HepG2 (cell line): ENCODE results near the gene HS3ST3A1. TPM values are rescaled to one million over a fixed set of nuclear protein-coding genes. Genes with fewer than 3 reads are reported as not detected.

Experiments used
- ATAC-seq: fragments of 200-7000 bp; cut with Tn5 transposase; 3 replicates; pipeline ENCODE4 v1.9.1; 2020; ENCODE audit warnings: mild to moderate bottlenecking, moderate library complexity
- BruUV-seq: library from RNA; stranded (reverse); fragments of 400-500 nt; replicated peaks from 2 replicates; lab custom pipeline; 2021; lab: Mats Ljungman, UMichigan
- CTCF ChIA-PET: fragments of 300-600 bp; formaldehyde crosslinking; extraction: SDS; loops from one replicate; lab custom pipeline; 2021; ENCODE audit warnings: low total read pairs, inconsistent platforms, low intra/inter-chr PET ratio; lab: Yijun Ruan, JAX
- POLR2A ChIA-PET: fragments of 350-600 bp; sonication (Branson Sonifier 250); formaldehyde crosslinking; loops from one replicate; lab custom pipeline; 2020; ENCODE audit warnings: antibody characterized with exemption, inconsistent platforms; lab: Yijun Ruan, JAX
- DNase-seq: peaks from one replicate; pipeline ENCODE4 v3.0.0-alpha.2; 2015; ENCODE audit warnings: low spot score
- FAIRE-seq: peaks from 3 replicates; lab custom pipeline; 2011; peaks lifted over from hg19 to GRCh38; lab: Jason Lieb, UNC
- H2AFZ ChIP-seq: one replicate; pipeline ENCODE4 v1.6.1; 2011; ENCODE audit warnings: low read length, inconsistent platforms
- H3K27ac ChIP-seq: fragments of 300-600 bp; 3 replicates; pipeline ENCODE4 v1.8.0; 2011; ENCODE audit warnings: mixed run types, mild to moderate bottlenecking, mixed read lengths, low read length, inconsistent platforms; ENCODE audit not compliant: insufficient read depth; ENCODE audit errors: extremely low read length
- H3K27me3 ChIP-seq, 2 experiments: fragments of 200-600 bp in 1 of 2; 2 replicates in 1 of 2; 3 replicates in 1 of 2; pipeline versions ENCODE4 v1.6.0 to v1.8.0; 2011; ENCODE audit warnings: low read length in 2 of 2, mild to moderate bottlenecking in 2 of 2, moderate library complexity in 2 of 2, inconsistent platforms in 1 of 2; ENCODE audit not compliant: insufficient read depth in 2 of 2, control insufficient read depth in 1 of 2
- H3K36me3 ChIP-seq, 2 experiments: fragments of 200-600 bp in 1 of 2; replicated peaks in 1 of 2; 2 replicates in 1 of 2; 3 replicates in 1 of 2; pipeline versions ENCODE4 v1.5.1 to v1.8.0; 2011; ENCODE audit warnings: low read length in 2 of 2, inconsistent platforms in 1 of 2; ENCODE audit not compliant: insufficient read depth in 2 of 2, control insufficient read depth in 1 of 2
- H3K4me1 ChIP-seq: 2 replicates; pipeline ENCODE4 v1.5.1; 2012; ENCODE audit warnings: low read length, inconsistent platforms; ENCODE audit not compliant: insufficient read depth
- H3K4me2 ChIP-seq: 2 replicates; pipeline ENCODE4 v1.6.0; 2011; ENCODE audit warnings: low read depth, low read length, inconsistent platforms
- H3K4me3 ChIP-seq, 3 experiments: fragments of 200-600 bp in 1 of 3; sonication (generic), shearing (Covaris generic) in 1 of 3; replicated peaks in 1 of 3; 2 replicates each; pipeline ENCODE4 v1.5.1; 2011 to 2016; ENCODE audit warnings: low read length in 3 of 3, inconsistent platforms in 2 of 3, low read depth in 2 of 3, mild to moderate bottlenecking in 2 of 3, control low read depth in 1 of 3, mixed read lengths in 1 of 3; ENCODE audit not compliant: insufficient read depth in 1 of 3
- H3K79me2 ChIP-seq: one replicate; pipeline ENCODE4 v1.6.1; 2011; ENCODE audit warnings: low read length, inconsistent platforms; ENCODE audit not compliant: insufficient read depth
- H3K9ac ChIP-seq: 2 replicates; pipeline ENCODE4 v1.6.0; 2011; ENCODE audit warnings: mild to moderate bottlenecking, low read depth, low read length, inconsistent platforms; ENCODE audit not compliant: insufficient read depth
- H3K9me3 ChIP-seq: 2 replicates; pipeline ENCODE4 v1.5.1; 2012; ENCODE audit warnings: mild to moderate bottlenecking, low read length
- H4K20me1 ChIP-seq: 2 replicates; pipeline ENCODE4 v1.6.0; 2011; ENCODE audit warnings: inconsistent platforms, mild to moderate bottlenecking, low read length, moderate library complexity; ENCODE audit not compliant: insufficient read depth
- BCLAF1 ChIP-seq: fragments of 450-650 bp; IDR thresholded peaks from 2 replicates; pipeline ENCODE4 v1.6.1; 2017; ENCODE audit warnings: mild to moderate bottlenecking
- KLF9 ChIP-seq: IDR thresholded peaks from 2 replicates; pipeline ENCODE4 v1.6.1; 2016; ENCODE audit warnings: low read depth
- MNT ChIP-seq: fragments of 450-650 bp; IDR thresholded peaks from 2 replicates; pipeline ENCODE4 v1.6.1; 2016
- NR2F2 ChIP-seq: IDR thresholded peaks from 2 replicates; pipeline ENCODE4 v1.6.1; 2012; ENCODE audit warnings: low read depth, inconsistent platforms, borderline replicate concordance
- PTBP1 ChIP-seq: fragments of 200-400 bp; formaldehyde crosslinking; IDR thresholded peaks from 2 replicates; pipeline ENCODE4 v1.6.1; 2018; ENCODE audit warnings: low read length, low read depth; ENCODE audit not compliant: poor library complexity, severe bottlenecking
- RFXAP ChIP-seq: sonication (generic); formaldehyde crosslinking; IDR thresholded peaks from 2 replicates; pipeline ENCODE4 v1.4.0; 2020; ENCODE audit warnings: missing genetic modification reagents, borderline replicate concordance
- SAP130 ChIP-seq: IDR thresholded peaks from 2 replicates; pipeline ENCODE4 v1.6.1; 2016; ENCODE audit warnings: low read depth
- SSRP1 ChIP-seq: IDR thresholded peaks from 2 replicates; pipeline ENCODE4 v1.6.1; 2016; ENCODE audit warnings: control low read depth
- TRIM24 ChIP-seq: sonication (generic); formaldehyde crosslinking; IDR thresholded peaks from 2 replicates; pipeline ENCODE4 v1.8.0; 2022; ENCODE audit warnings: mild to moderate bottlenecking, missing genetic modification reagents
- ZNF143 ChIP-seq: sonication (generic); formaldehyde crosslinking; IDR thresholded peaks from 2 replicates; pipeline ENCODE4 v1.4.0; 2020; ENCODE audit warnings: missing genetic modification reagents
- ZNF225 ChIP-seq: sonication (generic); formaldehyde crosslinking; IDR thresholded peaks from 2 replicates; pipeline ENCODE4 v1.4.0; 2020; ENCODE audit warnings: mild to moderate bottlenecking, missing genetic modification reagents
- ZNF263 ChIP-seq: sonication (generic); formaldehyde crosslinking; IDR thresholded peaks from 2 replicates; pipeline ENCODE4 v1.4.0; 2020; ENCODE audit warnings: missing genetic modification reagents
- ZNF335 ChIP-seq: sonication (generic); formaldehyde crosslinking; IDR thresholded peaks from 2 replicates; pipeline ENCODE4 v1.4.0; 2020; ENCODE audit warnings: missing genetic modification reagents
- ZNF781 ChIP-seq: sonication (generic); formaldehyde crosslinking; IDR thresholded peaks from 2 replicates; pipeline ENCODE4 v1.5.1; 2020; ENCODE audit warnings: borderline replicate concordance, mild to moderate bottlenecking, missing genetic modification reagents; ENCODE audit errors: not compliant biosample characterization
- ZNF784 ChIP-seq: sonication (generic); formaldehyde crosslinking; IDR thresholded peaks from 2 replicates; pipeline ENCODE4 v1.5.1; 2020; ENCODE audit warnings: missing genetic modification reagents, mild to moderate bottlenecking, borderline replicate concordance
- ZSCAN22 ChIP-seq: sonication (generic); formaldehyde crosslinking; IDR thresholded peaks from 2 replicates; pipeline ENCODE4 v1.4.0; 2020; ENCODE audit warnings: mild to moderate bottlenecking, missing genetic modification reagents
- WGBS: methylation state at CpG from one replicate; pipeline ENCODE4 v1.1.6; 2017; ENCODE audit warnings: low lambda C conversion rate; 5-methylcytosine and 5-hydroxymethylcytosine counted together
- in situ Hi-C: cut with HindIII; loops from 2 replicates; pipeline ENCODE4 v1.10.0; 2017; ENCODE audit warnings: low pct_unique_long_range_greater_than_20kb; ENCODE audit not compliant: extremely low pct_ligation_motif_present
- intact Hi-C: fragments of 100-400 bp; cut with micrococcal nuclease; formaldehyde crosslinking; loops from one replicate; pipeline ENCODE4 v1.10.0; 2022; ENCODE audit not compliant: unreplicated experiment
- polyA plus RNA-seq, 8 experiments: library from polyadenylated mRNA; depleted of rRNA in 3 of 8; stranded (reverse) in 7 of 8; unstranded in 1 of 8; fragments of >200 nt; fragmentation: Illumina TruSeq in 4 of 8; extraction: Trizol in 4 of 8; gene quantifications; 2 replicates each; pipeline versions ENCODE4 v1.2.1 to v1.2.3, GENCODE V29; 2011 to 2016; ENCODE audit warnings: low read depth in 4 of 8, missing spikeins in 1 of 8, mixed read lengths in 1 of 8; ENCODE audit not compliant: insufficient read depth in 1 of 8
- total RNA-seq, 5 experiments: library from RNA; depleted of rRNA; stranded (reverse); fragments of >200 nt; fragmentation: Illumina TruSeq; extraction: Trizol; gene quantifications; 2 replicates each; pipeline ENCODE4 v1.2.3, GENCODE V29; 2016; ENCODE audit warnings: low read depth in 1 of 5

The HS3ST3A1 gene
- total and polyA plus RNA-seq, 2 of the 13 experiments (the other 11 are each of a cell fraction or from before 2014, with no cell fraction given), result 1.3 to 3.5 TPM

GRCh38 chr17:13503526-13503925 is 98.2 kb downstream of the HS3ST3A1 start:
- no peak overlapping the region for H2AFZ ChIP-seq
- H3K27ac ChIP-seq, result no peak overlapping the region
- H3K27me3 ChIP-seq, result peaks cover 0 to 20% of the 10 kb centered on the region in 2 experiments; a peak in 1 of 5 replicates
- FAIRE-seq, result no peak
- ChIA-PET POLR2A (no interaction called here), CTCF (no interaction called here)
- no peak overlapping the region for H3K4me2 ChIP-seq
- no peak for TF ChIP-seq NR2F2
- TF ChIP-seq ZNF143, result no peak
- TF ChIP-seq ZNF784 (CRISPR knock-in tag), result no peak
- no peak for TF ChIP-seq SSRP1 (CRISPR knock-in tag)
- TF ChIP-seq ZNF225 (CRISPR knock-in tag), result no peak
- no peak for TF ChIP-seq PTBP1
- intact Hi-C loops (no loop called here), in situ Hi-C loops (no loop called here)
- no peak for DNase-seq
- BruUV-seq, result no TSS peak
- H3K79me2 ChIP-seq, result no peaks in the 10 kb centered on the region
- no peak overlapping the region for H3K9ac ChIP-seq
- H3K9me3 ChIP-seq, result no peaks in the 10 kb centered on the region
- H3K4me3 ChIP-seq, result no peak overlapping the region
- no peak for ATAC-seq
- 26% methylated on average over 6 of the region's 6 CpGs for WGBS
- no peaks in the 10 kb centered on the region for H3K36me3 ChIP-seq
- no peaks in the 10 kb centered on the region for H4K20me1 ChIP-seq
- H3K4me1 ChIP-seq, result 0 out of 2 replicates have a peak, but pooled peaks cover 14% of the 10 kb centered on the region

- Histone ChIP-seq H3K9me3 (no peaks in the 10 kb centered on the region), H3K36me3 (no peaks in the 10 kb centered on the region), H3K9ac (no peak overlapping the region), H4K20me1 (no peaks in the 10 kb centered on the region), H3K27ac (no peak overlapping the region), H3K4me2 (no peak overlapping the region), H3K79me2 (no peaks in the 10 kb centered on the region), H2AFZ (no peak overlapping the region), H3K27me3 (peaks cover 0 to 11% of the 10 kb centered on the region in 2 experiments; a peak in 1 of 5 replicates), H3K4me1 (0 out of 2 replicates have a peak, but pooled peaks cover 14% of the 10 kb centered on the region), H3K4me3 (no peak overlapping the region)
- POLR2A ChIA-PET, result no interaction called here
- in situ Hi-C loops (no loop called here), intact Hi-C loops (no loop called here)
- DNase-seq (no peak), ATAC-seq (no peak), FAIRE-seq (no peak)
- BruUV-seq, result no TSS peak
- 34% methylated on average over 2 of the region's 2 CpGs for WGBS
- CTCF ChIA-PET, result no interaction called here
- TF ChIP-seq ZNF263, result no peak
- TF ChIP-seq ZSCAN22 (CRISPR knock-in tag), result no peak
- TF ChIP-seq NR2F2, result no peak
- no peak for TF ChIP-seq SAP130 (CRISPR knock-in tag)
- no peak for TF ChIP-seq KLF9 (CRISPR knock-in tag)
- no peak for TF ChIP-seq TRIM24
- no peak for TF ChIP-seq ZNF335 (CRISPR knock-in tag)
- TF ChIP-seq MNT, result no peak
- TF ChIP-seq BCLAF1, result no peak
- TF ChIP-seq ZNF781, result no peak
- no peak for TF ChIP-seq RFXAP (CRISPR knock-in tag)
Measured at GRCh38 chr17:13502263-13502662, 99.5 kb downstream of the HS3ST3A1 start.
